ENCODE measurements around the gene DGLUCY.
A peak's percentile ranks its signal among the peaks of the same experiment; 100 is the strongest.

DGLUCY gene

GRCh38 chr14:91103116-91103515 is 10.8 kb upstream of the DGLUCY start:
- no peaks in the 10 kb centered on the region for H3K9me3 ChIP-seq (ENCODE audit: control insufficient read depth in 2 of 2, low read length in 2 of 2)
- no peaks in the 10 kb centered on the region for H3K4me1 ChIP-seq (ENCODE audit: control insufficient read depth in 2 of 2, insufficient read depth in 2 of 2, low read length in 2 of 2)
- H3K27me3 ChIP-seq (ENCODE audit: control insufficient read depth in 2 of 2, insufficient read depth in 2 of 2, low read length in 2 of 2), result no peaks in the 10 kb centered on the region
- no peak overlapping the region for H3K4me3 ChIP-seq (ENCODE audit: low read length in 2 of 2)
- H3K27ac ChIP-seq (ENCODE audit: low read depth in 2 of 2, low read length in 2 of 2), result no peak overlapping the region
- no peak overlapping the region for H3K9ac ChIP-seq (ENCODE audit: low read depth in 1 of 2, low read length in 2 of 2)
- H3K36me3 ChIP-seq (ENCODE audit: control insufficient read depth in 2 of 2, insufficient read depth in 2 of 2, low read length in 2 of 2), result no peaks in the 10 kb centered on the region

GRCh38 chr14:91108941-91109611 is 4.8 kb upstream of the DGLUCY start:
- no peaks in the 10 kb centered on the region for H3K27me3 ChIP-seq (ENCODE audit: control insufficient read depth in 2 of 2, insufficient read depth in 2 of 2, low read length in 2 of 2)
- no peaks in the 10 kb centered on the region for H3K9me3 ChIP-seq (ENCODE audit: control insufficient read depth in 2 of 2, low read length in 2 of 2)
- no peak overlapping the region for H3K9ac ChIP-seq (ENCODE audit: low read depth in 1 of 2, low read length in 2 of 2)
- no peaks in the 10 kb centered on the region for H3K36me3 ChIP-seq (ENCODE audit: control insufficient read depth in 2 of 2, insufficient read depth in 2 of 2, low read length in 2 of 2)
- H3K27ac ChIP-seq (ENCODE audit: low read depth in 2 of 2, low read length in 2 of 2), result peak overlapping the region; percentile 31 to 70
- peak overlapping the region in 1 of 2 donors; percentile 9 for H3K4me3 ChIP-seq (ENCODE audit: low read length in 2 of 2)
- peaks cover 18 to 19% of the 10 kb centered on the region in 2 donors for H3K4me1 ChIP-seq (ENCODE audit: control insufficient read depth in 2 of 2, insufficient read depth in 2 of 2, low read length in 2 of 2)

- Histone ChIP-seq H3K4me1 (ENCODE audit: control insufficient read depth in 2 of 2, insufficient read depth in 2 of 2, low read length in 2 of 2) (peaks cover 27 to 32% of the 10 kb centered on the region in 2 donors), H3K36me3 (ENCODE audit: control insufficient read depth in 2 of 2, insufficient read depth in 2 of 2, low read length in 2 of 2) (no peaks in the 10 kb centered on the region)
Measured at GRCh38 chr14:91111443-91111842, 2.4 kb upstream of the DGLUCY start.

GRCh38 chr14:91112194-91112593 is 1.7 kb upstream of the DGLUCY start:
- Histone ChIP-seq H3K4me1 (ENCODE audit: control insufficient read depth in 2 of 2, insufficient read depth in 2 of 2, low read length in 2 of 2) (peaks cover 33 to 38% of the 10 kb centered on the region in 2 donors), H3K9me3 (ENCODE audit: control insufficient read depth in 2 of 2, low read length in 2 of 2) (no peaks in the 10 kb centered on the region), H3K27me3 (ENCODE audit: control insufficient read depth in 2 of 2, insufficient read depth in 2 of 2, low read length in 2 of 2) (no peaks in the 10 kb centered on the region), H3K9ac (ENCODE audit: low read depth in 1 of 2, low read length in 2 of 2) (no peak overlapping the region), H3K27ac (ENCODE audit: low read depth in 2 of 2, low read length in 2 of 2) (no peak overlapping the region), H3K4me3 (ENCODE audit: low read length in 2 of 2) (no peak overlapping the region), H3K36me3 (ENCODE audit: control insufficient read depth in 2 of 2, insufficient read depth in 2 of 2, low read length in 2 of 2) (peaks cover 0 to 4% of the 10 kb centered on the region in 2 donors)

More at GRCh38 chr14:91111443-91111842, 2.4 kb upstream of the DGLUCY start:
- Histone ChIP-seq H3K9me3 (ENCODE audit: control insufficient read depth in 2 of 2, low read length in 2 of 2) (no peaks in the 10 kb centered on the region), H3K27ac (ENCODE audit: low read depth in 2 of 2, low read length in 2 of 2) (no peak overlapping the region), H3K27me3 (ENCODE audit: control insufficient read depth in 2 of 2, insufficient read depth in 2 of 2, low read length in 2 of 2) (no peaks in the 10 kb centered on the region), H3K9ac (ENCODE audit: low read depth in 1 of 2, low read length in 2 of 2) (no peak overlapping the region), H3K4me3 (ENCODE audit: low read length in 2 of 2) (no peak overlapping the region)

GRCh38 chr14:91114079-91115065 is 499 bp downstream of the DGLUCY start:
- H3K27ac ChIP-seq (ENCODE audit: low read depth in 2 of 2, low read length in 2 of 2), result peak overlapping the region; percentile 98 to 100
- H3K4me3 ChIP-seq (ENCODE audit: low read length in 2 of 2), result peak overlapping the region; percentile 84 to 96
- peak overlapping the region; percentile 88 to 100 for H3K9ac ChIP-seq (ENCODE audit: low read depth in 1 of 2, low read length in 2 of 2)
- no peaks in the 10 kb centered on the region for H3K9me3 ChIP-seq (ENCODE audit: control insufficient read depth in 2 of 2, low read length in 2 of 2)
- H3K36me3 ChIP-seq (ENCODE audit: control insufficient read depth in 2 of 2, insufficient read depth in 2 of 2, low read length in 2 of 2), result peaks cover 0 to 13% of the 10 kb centered on the region in 2 donors
- no peaks in the 10 kb centered on the region for H3K27me3 ChIP-seq (ENCODE audit: control insufficient read depth in 2 of 2, insufficient read depth in 2 of 2, low read length in 2 of 2)
- peaks cover 33 to 38% of the 10 kb centered on the region in 2 donors for H3K4me1 ChIP-seq (ENCODE audit: control insufficient read depth in 2 of 2, insufficient read depth in 2 of 2, low read length in 2 of 2)

GRCh38 chr14:91115986-91116770 is 2.3 kb downstream of the DGLUCY start:
- peak overlapping the region; percentile 98 to 100 for H3K27ac ChIP-seq (ENCODE audit: low read depth in 2 of 2, low read length in 2 of 2)
- peak overlapping the region; percentile 84 to 96 for H3K4me3 ChIP-seq (ENCODE audit: low read length in 2 of 2)
- H3K9me3 ChIP-seq (ENCODE audit: control insufficient read depth in 2 of 2, low read length in 2 of 2), result no peaks in the 10 kb centered on the region
- peak overlapping the region; percentile 88 to 100 for H3K9ac ChIP-seq (ENCODE audit: low read depth in 1 of 2, low read length in 2 of 2)
- H3K36me3 ChIP-seq (ENCODE audit: control insufficient read depth in 2 of 2, insufficient read depth in 2 of 2, low read length in 2 of 2), result peaks cover 0 to 14% of the 10 kb centered on the region in 2 donors
- no peaks in the 10 kb centered on the region for H3K27me3 ChIP-seq (ENCODE audit: control insufficient read depth in 2 of 2, insufficient read depth in 2 of 2, low read length in 2 of 2)
- H3K4me1 ChIP-seq (ENCODE audit: control insufficient read depth in 2 of 2, insufficient read depth in 2 of 2, low read length in 2 of 2), result peaks cover 31 to 38% of the 10 kb centered on the region in 2 donors

- Histone ChIP-seq H3K4me1 (ENCODE audit: control insufficient read depth in 2 of 2, insufficient read depth in 2 of 2, low read length in 2 of 2) (peaks cover 31 to 38% of the 10 kb centered on the region in 2 donors), H3K9ac (ENCODE audit: low read depth in 1 of 2, low read length in 2 of 2) (peak overlapping the region in 1 of 2 donors; percentile 24), H3K4me3 (ENCODE audit: low read length in 2 of 2) (no peak overlapping the region), H3K36me3 (ENCODE audit: control insufficient read depth in 2 of 2, insufficient read depth in 2 of 2, low read length in 2 of 2) (peaks cover 2 to 18% of the 10 kb centered on the region in 2 donors), H3K9me3 (ENCODE audit: control insufficient read depth in 2 of 2, low read length in 2 of 2) (no peaks in the 10 kb centered on the region), H3K27ac (ENCODE audit: low read depth in 2 of 2, low read length in 2 of 2) (peak overlapping the region in 1 of 2 donors; percentile 100), H3K27me3 (ENCODE audit: control insufficient read depth in 2 of 2, insufficient read depth in 2 of 2, low read length in 2 of 2) (no peaks in the 10 kb centered on the region)
Measured at GRCh38 chr14:91116913-91117588, 3.2 kb downstream of the DGLUCY start.

- no peaks in the 10 kb centered on the region for H3K27me3 ChIP-seq (ENCODE audit: control insufficient read depth in 2 of 2, insufficient read depth in 2 of 2, low read length in 2 of 2)
- no peak overlapping the region for H3K4me3 ChIP-seq (ENCODE audit: low read length in 2 of 2)
- H3K27ac ChIP-seq (ENCODE audit: low read depth in 2 of 2, low read length in 2 of 2), result no peak overlapping the region
- no peak overlapping the region for H3K9ac ChIP-seq (ENCODE audit: low read depth in 1 of 2, low read length in 2 of 2)
- peaks cover 31 to 38% of the 10 kb centered on the region in 2 donors for H3K4me1 ChIP-seq (ENCODE audit: control insufficient read depth in 2 of 2, insufficient read depth in 2 of 2, low read length in 2 of 2)
- H3K36me3 ChIP-seq (ENCODE audit: control insufficient read depth in 2 of 2, insufficient read depth in 2 of 2, low read length in 2 of 2), result peaks cover 2 to 18% of the 10 kb centered on the region in 2 donors
- H3K9me3 ChIP-seq (ENCODE audit: control insufficient read depth in 2 of 2, low read length in 2 of 2), result no peaks in the 10 kb centered on the region
Measured at GRCh38 chr14:91117960-91118359, 4.1 kb downstream of the DGLUCY start.

- Histone ChIP-seq H3K4me1 (ENCODE audit: control insufficient read depth in 2 of 2, insufficient read depth in 2 of 2, low read length in 2 of 2) (peaks cover 28 to 35% of the 10 kb centered on the region in 2 donors), H3K4me3 (ENCODE audit: low read length in 2 of 2) (no peak overlapping the region), H3K27ac (ENCODE audit: low read depth in 2 of 2, low read length in 2 of 2) (no peak overlapping the region), H3K27me3 (ENCODE audit: control insufficient read depth in 2 of 2, insufficient read depth in 2 of 2, low read length in 2 of 2) (no peaks in the 10 kb centered on the region), H3K36me3 (ENCODE audit: control insufficient read depth in 2 of 2, insufficient read depth in 2 of 2, low read length in 2 of 2) (peaks cover 4 to 21% of the 10 kb centered on the region in 2 donors), H3K9ac (ENCODE audit: low read depth in 1 of 2, low read length in 2 of 2) (no peak overlapping the region), H3K9me3 (ENCODE audit: control insufficient read depth in 2 of 2, low read length in 2 of 2) (no peaks in the 10 kb centered on the region)
Measured at GRCh38 chr14:91118511-91119068, 4.7 kb downstream of the DGLUCY start.

Measured in mucosa of rectum (tissue), 2 donors.